RKO (cell line): ENCODE data around the gene PSD.

ENCODE experiments used
- DNase-seq: peaks from one replicate; pipeline ENCODE4 v3.0.0-alpha.2; 2016; ENCODE audit warnings: low spot score

Gene PSD

GRCh38 chr10:102438374-102438773 is 19.8 kb upstream of the PSD start:
- no peak for DNase-seq

- DNase-seq = no peak
Measured at GRCh38 chr10:102437515-102437914, 18.9 kb upstream of the PSD start.

- DNase-seq = no peak
Measured at GRCh38 chr10:102436312-102436711, 17.7 kb upstream of the PSD start.

- DNase-seq = no peak
Measured at GRCh38 chr10:102435529-102436233, 17.1 kb upstream of the PSD start.

GRCh38 chr10:102435133-102435497 is 16.5 kb upstream of the PSD start:
- DNase-seq = no peak

GRCh38 chr10:102434394-102435132 is 16.0 kb upstream of the PSD start:
- no peak for DNase-seq

- DNase-seq = no peak
Measured at GRCh38 chr10:102433619-102434046, 15.0 kb upstream of the PSD start.

- peak; percentile 95 for DNase-seq
Measured at GRCh38 chr10:102432162-102432950, 13.8 kb upstream of the PSD start, which contains the start of gene CUEDC2. Gene CUEDC2 (minus strand): TSS chr10:102432574. CDS start chr10:102425188, 7,386 bp downstream.

- DNase-seq = peak; percentile 72
Measured at GRCh38 chr10:102431452-102432124, 13.0 kb upstream of the PSD start.

GRCh38 chr10:102429468-102429867 is 10.9 kb upstream of the PSD start:
- no peak for DNase-seq

GRCh38 chr10:102426803-102427287 is 8.3 kb upstream of the PSD start:
- no peak for DNase-seq

GRCh38 chr10:102425444-102425843 is 6.9 kb upstream of the PSD start:
- DNase-seq = no peak

GRCh38 chr10:102424916-102425315 is 6.3 kb upstream of the PSD start:
- DNase-seq = no peak

- no peak for DNase-seq
Measured at GRCh38 chr10:102424145-102424544, 5.6 kb upstream of the PSD start.

- DNase-seq = no peak
Measured at GRCh38 chr10:102423372-102423968, 4.9 kb upstream of the PSD start.

GRCh38 chr10:102422545-102423129 is 4.1 kb upstream of the PSD start:
- peak; percentile 88 for DNase-seq

- DNase-seq = peak; percentile 73
Measured at GRCh38 chr10:102421757-102422512, 3.4 kb upstream of the PSD start.

GRCh38 chr10:102421507-102421756 is 2.8 kb upstream of the PSD start:
- DNase-seq = no peak

GRCh38 chr10:102420714-102421506 is 2.3 kb upstream of the PSD start, which contains the start of gene FBXL15:
Gene FBXL15 (plus strand): TSS chr10:102420836. CDS start chr10:102421130, 294 bp downstream.
- peak; percentile 95 for DNase-seq
